Esophagus squamous epithelium (tissue), 4 donors: Measurements from ENCODE around the gene ME2.

Experiments used
- CTCF ChIP-seq, 6 experiments: fragments of 450-650 bp in 4 of 6; fragments of 200-600 bp in 2 of 6; sonication (generic) in 2 of 6; IDR thresholded peaks; one replicate each; pipeline ENCODE4 v1.5.1; 2016 to 2019; ENCODE audit warnings: antibody characterized with exemption in 6 of 6, mild to moderate bottlenecking in 4 of 6, moderate library complexity in 4 of 6
- POLR2A ChIP-seq, 4 donors: fragments of 450-650 bp; IDR thresholded peaks; one replicate each; pipeline ENCODE4 v1.6.1; 2017; ENCODE audit warnings: antibody characterized with exemption in 4 of 4, mild to moderate bottlenecking in 4 of 4, moderate library complexity in 3 of 4

- TF ChIP-seq POLR2A (IDR thresholded peaks at IDR 0.05) (no peak), CTCF (IDR thresholded peaks at IDR 0.05) (no peak)
Measured at GRCh38 chr18:50896093-50896492, 17.2 kb downstream of the ME2 start.
